Sigmoid colon (tissue), 4 donors: ENCODE results near the gene CROCC.

Experiments
- POLR2A ChIP-seq, 2 donors: fragments of 450-650 bp; IDR thresholded peaks; one replicate each; pipeline ENCODE4 v1.6.1; 2016; ENCODE audit warnings: antibody characterized with exemption in 2 of 2, mild to moderate bottlenecking in 2 of 2, moderate library complexity in 2 of 2
- POLR2AphosphoS5 ChIP-seq, 4 donors: sonication (generic); formaldehyde crosslinking; IDR thresholded peaks; one replicate each; pipeline ENCODE4 v1.6.1; 2017; ENCODE audit warnings: antibody characterized with exemption in 4 of 4

- TF ChIP-seq POLR2A (IDR thresholded peaks at IDR 0.05): no peak
- TF ChIP-seq POLR2AphosphoS5 (IDR thresholded peaks at IDR 0.05): peak; percentile 10 to 69 (median 62)
Observed at GRCh38 chr1:17020502-17020901, 98.8 kb downstream of the CROCC start.
